SK-N-SH (cell line): ENCODE measurements around the gene PARD3B. TPM values are rescaled to one million over a fixed set of nuclear protein-coding genes. Genes with fewer than 3 reads are reported as not detected.

ENCODE experiments used
- CTCF ChIA-PET: fragments of 300-600, 350-600 bp; formaldehyde crosslinking; extraction: SDS; loops from one replicate; lab custom pipeline; 2021; lab: Yijun Ruan, JAX
- POLR2A ChIA-PET: fragments of 350-600 bp; sonication (Branson Sonifier 250); formaldehyde crosslinking; extraction: SDS; loops from one replicate; lab custom pipeline; 2020; ENCODE audit warnings: antibody characterized with exemption, inconsistent platforms; lab: Yijun Ruan, JAX
- DNase-seq: peaks from one replicate; pipeline ENCODE4 v3.0.0; 2012
- H2AFZ ChIP-seq: fragments of 200-600 bp; sonication (generic); 2 replicates; pipeline ENCODE4 v1.8.1; 2016; ENCODE audit warnings: antibody characterized with exemption, mild to moderate bottlenecking, low read depth
- H3F3A ChIP-seq: fragments of 200-600 bp; sonication (generic); replicated peaks from 2 replicates; pipeline ENCODE3; 2016; ENCODE audit warnings: antibody characterized with exemption, mild to moderate bottlenecking; ENCODE audit not compliant: insufficient read depth
- H3K27ac ChIP-seq, 2 experiments: fragments of 200-500 bp in 1 of 2; fragments of 200-600 bp in 1 of 2; sonication (Bioruptor generic) in 1 of 2; sonication (generic), shearing (Covaris generic) in 1 of 2; 2 replicates each; pipeline versions ENCODE4 v1.5.1 to v1.6.1; 2014 to 2016; ENCODE audit warnings: low read depth in 2 of 2, inconsistent platforms in 1 of 2, low read length in 1 of 2, mild to moderate bottlenecking in 1 of 2, mixed read lengths in 1 of 2
- H3K27me3 ChIP-seq: fragments of 200-600 bp; sonication (generic), shearing (Covaris generic); 2 replicates; pipeline ENCODE4 v1.6.1; 2016; ENCODE audit warnings: mixed run types; ENCODE audit not compliant: insufficient read depth
- H3K36me3 ChIP-seq, 2 experiments: fragments of 200-500 bp in 1 of 2; fragments of 200-600 bp in 1 of 2; sonication (Bioruptor generic) in 1 of 2; sonication (generic) in 1 of 2; replicated peaks in 1 of 2; 2 replicates each; pipeline versions ENCODE3 to v1.5.1; 2014 to 2016; ENCODE audit warnings: low read length in 1 of 2, mild to moderate bottlenecking in 1 of 2; ENCODE audit not compliant: insufficient read depth in 2 of 2, control insufficient read depth in 1 of 2
- H3K4me1 ChIP-seq, 2 experiments: fragments of 200-500 bp in 1 of 2; fragments of 200-600 bp in 1 of 2; sonication (Bioruptor generic) in 1 of 2; sonication (generic), shearing (Covaris generic) in 1 of 2; 2 replicates each; pipeline versions ENCODE4 v1.5.1 to v1.6.1; 2014 to 2016; ENCODE audit warnings: low read depth in 1 of 2, low read length in 1 of 2, mixed run types in 1 of 2; ENCODE audit not compliant: insufficient read depth in 2 of 2, control insufficient read depth in 1 of 2
- H3K4me2 ChIP-seq: fragments of 200-600 bp; sonication (generic), shearing (Covaris generic); 2 replicates; pipeline ENCODE4 v1.6.1; 2017; ENCODE audit warnings: mixed run types
- H3K4me3 ChIP-seq, 2 experiments: fragments of 200-500 bp in 1 of 2; fragments of 200-600 bp in 1 of 2; sonication (Bioruptor generic) in 1 of 2; sonication (generic), shearing (Covaris generic) in 1 of 2; 2 replicates each; pipeline versions ENCODE4 v1.5.1 to v1.8.1; 2014 to 2016; ENCODE audit warnings: low read depth in 2 of 2, inconsistent platforms in 1 of 2, low read length in 1 of 2, mild to moderate bottlenecking in 1 of 2, mixed read lengths in 1 of 2, moderate library complexity in 1 of 2
- H3K79me2 ChIP-seq: fragments of 200-600 bp; sonication (generic); 2 replicates; pipeline ENCODE4 v1.8.1; 2017; ENCODE audit warnings: mild to moderate bottlenecking; ENCODE audit not compliant: insufficient read depth
- H3K9ac ChIP-seq: fragments of 200-600 bp; sonication (generic); 2 replicates; pipeline ENCODE4 v1.6.1; 2017; ENCODE audit warnings: mixed run types
- H3K9me2 ChIP-seq: fragments of 200-600 bp; sonication (generic); 2 replicates; pipeline ENCODE4 v1.6.1; 2017; ENCODE audit warnings: mixed run types
- H3K9me3 ChIP-seq: fragments of 200-600 bp; sonication (generic); 2 replicates; pipeline ENCODE4 v1.6.1; 2017; ENCODE audit warnings: mixed run types, mild to moderate bottlenecking, moderate library complexity
- H4K20me1 ChIP-seq: fragments of 200-600 bp; sonication (generic); 2 replicates; pipeline ENCODE4 v1.6.1; 2017; ENCODE audit warnings: mild to moderate bottlenecking, mixed run types; ENCODE audit not compliant: insufficient read depth
- CHD2 ChIP-seq: fragments of 150-350 bp; IDR thresholded peaks from 2 replicates; pipeline ENCODE4 v1.6.1; 2018; ENCODE audit warnings: low read length; ENCODE audit not compliant: partially characterized antibody
- ELF1 ChIP-seq: IDR thresholded peaks from 2 replicates; pipeline ENCODE4 v1.4.0; 2012
- EZH2phosphoT487 ChIP-seq: fragments of 200-600 bp; sonication (generic); IDR thresholded peaks from 2 replicates; pipeline ENCODE4 v1.6.1; 2017; ENCODE audit warnings: low read depth, mixed run types, mild to moderate bottlenecking, antibody characterized with exemption, moderate library complexity, borderline replicate concordance
- FOXJ3 ChIP-seq: sonication (generic); formaldehyde crosslinking; IDR thresholded peaks from 2 replicates; pipeline ENCODE4 v1.5.1; 2020; ENCODE audit warnings: mild to moderate bottlenecking, missing genetic modification reagents
- JUND ChIP-seq: IDR thresholded peaks from 2 replicates; pipeline ENCODE4 v1.4.0; 2012
- MEF2A ChIP-seq: IDR thresholded peaks from 2 replicates; pipeline ENCODE4 v1.4.0; 2012; ENCODE audit warnings: low read depth, borderline replicate concordance
- MXI1 ChIP-seq: IDR thresholded peaks from 2 replicates; pipeline ENCODE4 v1.6.1; 2012; ENCODE audit warnings: mild to moderate bottlenecking, low read depth, low read length, improper control_type of control experiment
- NRF1 ChIP-seq: IDR thresholded peaks from 2 replicates; pipeline ENCODE4 v1.6.1; 2012; ENCODE audit warnings: low read depth, mild to moderate bottlenecking, low read length
- RFX5 ChIP-seq: IDR thresholded peaks from 2 replicates; pipeline ENCODE4 v1.6.1; 2012; ENCODE audit warnings: mild to moderate bottlenecking, improper control_type of control experiment, low read length
- SMC3 ChIP-seq: IDR thresholded peaks from 2 replicates; pipeline ENCODE4 v1.6.1; 2012; ENCODE audit warnings: low read depth, low read length, improper control_type of control experiment
- TAF1 ChIP-seq: IDR thresholded peaks from 2 replicates; pipeline ENCODE4 v1.6.1; 2012; ENCODE audit warnings: low read depth, mild to moderate bottlenecking, low read length, moderate library complexity, borderline replicate concordance
- TCF12 ChIP-seq: IDR thresholded peaks from 2 replicates; pipeline ENCODE4 v1.4.0; 2012
- TEAD4 ChIP-seq: IDR thresholded peaks from 2 replicates; pipeline ENCODE4 v1.4.0; 2012; ENCODE audit warnings: mild to moderate bottlenecking, borderline replicate concordance; ENCODE audit not compliant: insufficient read depth
- USF1 ChIP-seq: IDR thresholded peaks from 2 replicates; pipeline ENCODE4 v1.4.0; 2012; ENCODE audit warnings: low read depth, borderline replicate concordance
- YY1 ChIP-seq: IDR thresholded peaks from 2 replicates; pipeline ENCODE4 v1.4.0; 2012; ENCODE audit warnings: low read depth, mild to moderate bottlenecking
- polyA plus RNA-seq, 3 experiments: library from polyadenylated mRNA; depleted of rRNA; stranded (reverse); fragments of >200 nt; gene quantifications; 2 replicates each; pipeline ENCODE4 v1.2.3, GENCODE V29; 2012
- TF ChIP-seq, protein P1 (sequence below): IDR thresholded peaks from 2 replicates; pipeline ENCODE4 v1.4.0; 2012; ENCODE audit warnings: low read depth
- TF ChIP-seq, protein P2 (sequence below): IDR thresholded peaks from 2 replicates; pipeline ENCODE4 v1.6.1; 2012; ENCODE audit warnings: mild to moderate bottlenecking, low read depth, low read length, moderate library complexity

PARD3B gene
- polyA plus RNA-seq, 1 of the 3 experiments (the other 2 are of a cell fraction) = 0.87 TPM

GRCh38 chr2:205292665-205293295, 747.5 kb downstream of the PARD3B start (continued):
- TF ChIP-seq TEAD4 = no peak
- no peak for TF ChIP-seq USF1

GRCh38 chr2:205293559-205293958, 748.3 kb downstream of the PARD3B start:
- no peaks in the 10 kb centered on the region for H3K36me3 ChIP-seq
- H3K4me2 ChIP-seq = no peak overlapping the region
- CTCF ChIA-PET = interaction anchor here (0.6 kb wide), 1 partner anchor 383 kb away, joined by 3 read pairs; no protein-coding TSS in a partner anchor
- H3K4me1 ChIP-seq = no peaks in the 10 kb centered on the region
- H3K9me2 ChIP-seq = no peaks in the 10 kb centered on the region
- H3K9me3 ChIP-seq = no peaks in the 10 kb centered on the region
- POLR2A ChIA-PET = no interaction called here
- H3K9ac ChIP-seq = no peak overlapping the region
- H3K4me3 ChIP-seq = no peak overlapping the region
- no peak overlapping the region for H3K27ac ChIP-seq
- no peaks in the 10 kb centered on the region for H3F3A ChIP-seq
- no peaks in the 10 kb centered on the region for H3K79me2 ChIP-seq
- no peak for DNase-seq
- no peak for TF ChIP-seq TCF12
- TF ChIP-seq EZH2phosphoT487 = no peak
- no peak for TF ChIP-seq JUND
- TF ChIP-seq ELF1 = no peak
- no peak for TF ChIP-seq RFX5
- TF ChIP-seq, protein P1, sequence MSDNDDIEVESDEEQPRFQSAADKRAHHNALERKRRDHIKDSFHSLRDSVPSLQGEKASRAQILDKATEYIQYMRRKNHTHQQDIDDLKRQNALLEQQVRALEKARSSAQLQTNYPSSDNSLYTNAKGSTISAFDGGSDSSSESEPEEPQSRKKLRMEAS = no peak
- TF ChIP-seq FOXJ3 = no peak
- no peak for TF ChIP-seq MEF2A
- no peak for TF ChIP-seq SMC3
- TF ChIP-seq CHD2 = no peak
- no peak for TF ChIP-seq NRF1
- no peak for TF ChIP-seq MXI1
- TF ChIP-seq, protein P2, sequence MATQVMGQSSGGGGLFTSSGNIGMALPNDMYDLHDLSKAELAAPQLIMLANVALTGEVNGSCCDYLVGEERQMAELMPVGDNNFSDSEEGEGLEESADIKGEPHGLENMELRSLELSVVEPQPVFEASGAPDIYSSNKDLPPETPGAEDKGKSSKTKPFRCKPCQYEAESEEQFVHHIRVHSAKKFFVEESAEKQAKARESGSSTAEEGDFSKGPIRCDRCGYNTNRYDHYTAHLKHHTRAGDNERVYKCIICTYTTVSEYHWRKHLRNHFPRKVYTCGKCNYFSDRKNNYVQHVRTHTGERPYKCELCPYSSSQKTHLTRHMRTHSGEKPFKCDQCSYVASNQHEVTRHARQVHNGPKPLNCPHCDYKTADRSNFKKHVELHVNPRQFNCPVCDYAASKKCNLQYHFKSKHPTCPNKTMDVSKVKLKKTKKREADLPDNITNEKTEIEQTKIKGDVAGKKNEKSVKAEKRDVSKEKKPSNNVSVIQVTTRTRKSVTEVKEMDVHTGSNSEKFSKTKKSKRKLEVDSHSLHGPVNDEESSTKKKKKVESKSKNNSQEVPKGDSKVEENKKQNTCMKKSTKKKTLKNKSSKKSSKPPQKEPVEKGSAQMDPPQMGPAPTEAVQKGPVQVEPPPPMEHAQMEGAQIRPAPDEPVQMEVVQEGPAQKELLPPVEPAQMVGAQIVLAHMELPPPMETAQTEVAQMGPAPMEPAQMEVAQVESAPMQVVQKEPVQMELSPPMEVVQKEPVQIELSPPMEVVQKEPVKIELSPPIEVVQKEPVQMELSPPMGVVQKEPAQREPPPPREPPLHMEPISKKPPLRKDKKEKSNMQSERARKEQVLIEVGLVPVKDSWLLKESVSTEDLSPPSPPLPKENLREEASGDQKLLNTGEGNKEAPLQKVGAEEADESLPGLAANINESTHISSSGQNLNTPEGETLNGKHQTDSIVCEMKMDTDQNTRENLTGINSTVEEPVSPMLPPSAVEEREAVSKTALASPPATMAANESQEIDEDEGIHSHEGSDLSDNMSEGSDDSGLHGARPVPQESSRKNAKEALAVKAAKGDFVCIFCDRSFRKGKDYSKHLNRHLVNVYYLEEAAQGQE = no peak
- no peak for TF ChIP-seq USF1
- TF ChIP-seq TAF1 = no peak
- TF ChIP-seq YY1 = no peak
- H3K27me3 ChIP-seq = no peaks in the 10 kb centered on the region
- H4K20me1 ChIP-seq = no peaks in the 10 kb centered on the region
- H2AFZ ChIP-seq = no peak overlapping the region
